GM18907 (cell line): ENCODE measurements around the gene HAPLN1.
A peak's percentile ranks its signal among the peaks of the same experiment; 100 is the strongest.

ENCODE experiments used
- ATAC-seq: cut with Tn5 transposase; IDR thresholded peaks from one replicate; pipeline ENCODE4 v1.9.1; 2021; ENCODE audit warnings: mild to moderate bottlenecking, moderate library complexity; ENCODE audit not compliant: unreplicated experiment

The HAPLN1 gene

DNA sequence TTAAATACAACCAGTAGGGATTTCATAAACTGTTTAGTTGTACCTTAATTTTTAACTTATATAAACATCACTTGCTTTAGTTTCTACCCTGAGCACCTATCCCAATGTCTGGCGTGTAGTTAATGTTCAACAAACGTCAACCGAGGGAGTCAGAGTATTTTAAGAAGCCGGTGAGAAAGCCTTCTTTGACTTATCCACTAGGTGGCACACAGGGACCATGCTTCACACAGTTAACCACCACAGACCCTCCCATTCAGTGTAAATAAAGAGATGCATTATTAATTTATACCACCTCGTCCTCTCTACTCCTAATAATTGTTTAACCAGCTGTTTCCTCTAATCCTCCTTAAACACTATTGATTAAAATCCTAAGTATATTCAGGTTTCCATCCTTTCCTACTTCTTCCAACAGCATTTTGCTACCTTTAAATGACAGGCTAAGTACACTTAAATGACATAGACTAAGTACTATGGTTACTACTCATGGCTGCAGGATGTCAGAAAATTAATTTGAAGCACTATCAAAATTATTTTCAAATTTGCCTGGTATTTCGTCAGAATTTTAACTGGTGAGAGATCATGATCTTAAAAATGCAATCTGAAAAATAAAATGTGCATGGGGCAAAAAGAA is 2.3 kb downstream of the HAPLN1 start:
- ATAC-seq = peak; percentile 88

DNA sequence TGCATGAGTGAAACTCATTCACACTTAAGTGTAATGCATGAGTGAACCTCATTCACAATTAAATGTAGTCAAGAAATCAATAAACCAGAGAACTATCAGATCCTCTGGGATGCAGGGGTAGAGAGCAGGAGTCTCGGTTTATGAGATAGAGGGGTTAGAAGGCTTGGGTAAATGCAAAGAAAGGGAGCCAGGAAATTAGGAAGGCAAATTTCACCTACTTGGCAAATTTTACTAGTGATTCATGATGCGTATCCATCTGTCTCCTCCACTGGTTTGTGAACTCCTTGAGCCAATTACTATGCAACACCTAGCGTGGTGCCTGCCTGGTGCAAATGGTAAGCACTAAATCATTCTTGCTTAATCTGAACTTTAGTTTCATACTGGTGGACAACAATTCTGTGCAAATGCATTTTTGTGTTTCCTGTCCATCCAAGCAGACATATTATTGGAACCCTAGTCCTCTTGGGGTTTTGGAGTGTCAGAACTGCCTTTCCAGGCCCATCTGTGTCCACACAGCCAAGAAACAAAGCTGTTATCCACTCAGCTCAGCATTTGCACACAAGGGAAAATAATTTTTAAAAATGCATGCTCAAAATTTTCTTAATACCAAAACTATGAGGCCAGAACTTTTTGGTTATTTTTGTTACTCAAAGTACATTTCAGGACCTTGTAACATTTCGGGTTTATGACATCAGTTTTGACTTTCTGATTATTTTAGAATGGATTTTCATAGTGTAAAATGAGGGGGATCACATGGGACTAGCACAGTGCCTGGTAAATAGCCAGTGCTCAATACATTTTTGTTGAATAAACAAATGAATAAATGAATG is 5.2 kb downstream of the HAPLN1 start:
- no peak for ATAC-seq

- no peak for ATAC-seq
Measured at GRCh38 chr5:83714810-83715209, 5.8 kb downstream of the HAPLN1 start.

GRCh38 chr5:83711982-83712601 is 8.6 kb downstream of the HAPLN1 start:
- peak; percentile 86 for ATAC-seq

DNA sequence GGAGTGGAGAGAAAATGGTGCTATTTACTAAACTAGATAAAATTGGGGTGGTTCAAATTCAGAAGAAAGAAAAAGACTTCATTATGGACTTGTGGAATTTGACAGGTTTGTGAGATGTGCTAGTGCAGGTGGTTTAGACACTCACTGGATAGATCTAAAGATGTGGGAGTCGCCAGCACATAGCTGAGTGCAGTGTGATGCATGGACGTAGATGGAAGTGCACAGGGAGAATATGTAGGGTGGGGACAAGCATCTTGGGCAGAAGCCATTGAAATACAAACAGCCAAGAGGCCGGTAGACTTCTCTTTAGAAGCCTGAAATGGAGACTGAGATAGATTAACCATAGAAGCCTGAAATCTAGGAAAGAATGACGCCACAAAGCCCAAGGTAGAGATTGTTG is 10.7 kb downstream of the HAPLN1 start:
- ATAC-seq = no peak

DNA sequence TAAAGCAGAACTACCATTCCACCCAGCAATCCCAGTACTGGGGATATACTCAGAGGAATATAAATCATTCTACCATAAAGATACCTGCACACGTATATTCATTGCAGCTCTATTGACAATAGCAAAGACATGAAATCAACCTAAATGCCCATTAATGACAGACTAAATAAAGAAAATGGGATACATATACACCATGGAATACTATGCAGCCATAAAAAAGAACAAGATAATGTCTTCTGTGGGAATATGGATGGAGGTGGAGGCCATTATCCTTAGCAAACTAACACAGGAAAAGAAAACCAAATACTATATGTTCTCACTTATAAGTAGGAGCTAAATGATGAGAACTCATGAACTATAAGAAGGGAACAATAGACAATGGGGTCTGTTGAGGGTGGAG is 12.5 kb downstream of the HAPLN1 start:
- ATAC-seq = no peak

GRCh38 chr5:83703059-83703458 is 17.6 kb downstream of the HAPLN1 start:
- ATAC-seq = no peak

DNA sequence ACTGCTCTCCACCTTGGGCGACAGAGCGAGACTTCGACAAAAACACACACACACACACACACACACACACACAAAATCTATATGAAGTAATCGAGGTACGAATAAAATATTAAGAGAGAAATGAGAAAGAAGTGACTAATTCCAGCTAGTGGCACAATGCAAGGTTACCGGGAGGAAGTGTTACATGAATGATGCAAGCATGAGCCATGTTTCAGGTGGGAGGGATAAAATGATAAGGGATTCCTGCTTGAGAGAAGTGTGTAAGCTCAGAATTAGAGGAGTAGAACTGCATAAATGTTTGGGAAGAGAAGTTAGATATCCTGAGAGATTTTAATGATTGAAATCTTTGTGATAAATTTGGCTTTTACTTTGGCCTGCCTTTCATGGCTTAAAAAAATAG is 18.8 kb downstream of the HAPLN1 start:
- no peak for ATAC-seq

DNA sequence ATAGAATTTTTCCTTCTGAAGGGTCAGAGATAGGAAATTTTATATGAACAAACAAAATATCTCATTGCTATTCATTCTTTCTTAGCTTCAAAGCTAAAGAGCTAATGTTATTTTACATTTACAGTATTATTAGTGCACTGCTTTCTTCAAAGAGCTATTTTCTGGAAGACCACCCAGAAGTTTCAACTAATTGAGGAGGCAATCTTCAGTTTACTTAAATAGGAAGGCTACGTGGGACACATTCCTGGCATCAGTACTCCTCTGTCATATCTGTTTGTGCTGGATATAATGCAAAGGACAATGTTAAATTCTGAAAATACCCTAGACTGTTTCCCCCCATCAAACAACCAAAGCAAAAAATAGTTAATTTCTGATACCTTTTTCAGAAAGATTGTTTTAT is 30.8 kb downstream of the HAPLN1 start:
- no peak for ATAC-seq

GRCh38 chr5:83688281-83688680 is 32.4 kb downstream of the HAPLN1 start:
- no peak for ATAC-seq

DNA sequence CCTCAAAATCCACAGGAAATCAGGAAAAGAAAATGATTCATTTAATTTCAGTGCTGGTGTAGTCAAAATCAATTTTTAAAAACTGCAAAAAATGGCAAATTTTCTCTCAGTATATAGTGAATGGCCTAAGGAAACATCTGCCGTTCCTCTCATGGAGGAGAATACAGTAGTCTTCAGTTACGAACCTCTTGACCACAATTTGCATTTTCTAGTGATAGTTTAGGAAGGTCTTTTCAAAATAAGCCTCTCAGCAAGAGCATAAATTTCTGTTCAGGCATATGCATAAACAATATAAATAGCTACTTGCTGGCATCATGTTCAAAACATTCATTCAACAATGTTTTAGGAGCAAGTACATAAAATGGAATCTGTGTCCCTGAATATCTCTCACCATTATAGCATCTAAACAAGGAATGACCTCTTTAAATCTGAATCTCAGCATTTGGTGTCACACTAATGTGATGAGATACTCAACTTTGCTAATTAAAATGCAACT is 33.5 kb downstream of the HAPLN1 start:
- no peak for ATAC-seq

DNA sequence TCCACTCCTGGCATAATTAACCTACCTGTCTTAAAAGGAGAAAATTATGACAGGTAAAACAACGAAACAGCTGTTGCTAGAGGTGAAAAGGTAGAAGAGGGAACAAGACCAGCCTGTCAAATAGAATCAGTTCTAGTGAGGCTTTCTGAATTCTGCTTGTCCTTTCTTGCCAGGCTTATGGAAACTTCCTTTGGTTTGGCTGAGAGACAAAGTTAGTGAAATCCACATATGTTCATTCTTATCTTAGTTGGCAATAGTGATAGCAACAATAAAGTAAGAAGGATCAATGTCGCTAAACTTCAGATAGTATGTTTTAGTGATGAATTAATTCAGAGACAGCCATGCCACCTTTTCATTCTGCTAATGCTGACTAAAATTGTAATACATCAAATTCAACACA is 34.4 kb downstream of the HAPLN1 start:
- no peak for ATAC-seq

GRCh38 chr5:83683836-83684235 is 36.8 kb downstream of the HAPLN1 start:
- no peak for ATAC-seq

- no peak for ATAC-seq
Measured at GRCh38 chr5:83672646-83673045, 48.0 kb downstream of the HAPLN1 start.

DNA sequence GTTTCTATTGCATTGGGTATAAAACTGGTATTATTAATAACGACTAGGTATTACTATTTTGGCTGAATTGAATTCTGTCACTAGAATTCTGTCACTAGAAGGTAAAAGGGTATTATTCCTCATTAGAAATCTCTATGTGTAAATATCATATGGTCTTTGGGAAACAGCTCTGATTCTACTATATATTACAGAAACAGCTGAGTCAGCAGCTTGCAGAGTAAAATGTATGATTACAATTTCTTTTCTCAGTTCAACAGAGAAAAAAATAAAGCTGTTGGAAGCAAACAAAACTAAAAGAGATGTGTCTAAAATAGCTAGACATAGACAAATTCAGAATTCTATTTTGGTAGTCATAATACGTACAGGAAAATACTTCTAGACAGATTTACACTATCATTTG is 48.5 kb downstream of the HAPLN1 start:
- no peak for ATAC-seq

GRCh38 chr5:83665631-83666030 is 55.0 kb downstream of the HAPLN1 start:
- ATAC-seq = no peak

- no peak for ATAC-seq
Measured at GRCh38 chr5:83662558-83662957, 58.1 kb downstream of the HAPLN1 start.

GRCh38 chr5:83657807-83658525 is 62.7 kb downstream of the HAPLN1 start:
- ATAC-seq = no peak

DNA sequence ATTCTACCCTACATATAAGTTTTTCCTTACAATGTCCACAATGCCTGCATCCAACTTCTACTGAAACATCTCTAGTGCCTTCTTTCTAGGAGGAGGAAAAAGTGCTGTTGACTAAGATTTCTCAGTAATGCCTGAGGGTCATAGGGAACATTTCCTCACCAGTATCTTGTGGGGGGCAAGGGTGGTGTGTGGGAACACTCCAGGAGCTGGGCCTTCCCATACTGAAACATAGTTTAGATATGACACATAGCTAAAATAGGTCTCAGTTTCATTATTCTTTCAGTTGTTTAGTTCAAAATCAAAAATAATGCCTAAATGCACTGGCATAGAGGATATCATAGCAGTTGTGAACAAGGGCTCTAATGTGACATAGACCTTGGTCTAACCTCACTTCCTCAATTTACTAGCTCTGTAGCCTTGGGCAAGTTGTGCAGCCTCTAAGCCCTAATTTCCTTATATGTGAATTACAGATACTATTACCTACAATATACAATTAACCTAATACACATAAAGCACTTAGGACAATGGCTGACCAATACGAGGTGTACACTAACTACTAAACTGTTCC is 66.1 kb downstream of the HAPLN1 start:
- ATAC-seq = no peak

DNA sequence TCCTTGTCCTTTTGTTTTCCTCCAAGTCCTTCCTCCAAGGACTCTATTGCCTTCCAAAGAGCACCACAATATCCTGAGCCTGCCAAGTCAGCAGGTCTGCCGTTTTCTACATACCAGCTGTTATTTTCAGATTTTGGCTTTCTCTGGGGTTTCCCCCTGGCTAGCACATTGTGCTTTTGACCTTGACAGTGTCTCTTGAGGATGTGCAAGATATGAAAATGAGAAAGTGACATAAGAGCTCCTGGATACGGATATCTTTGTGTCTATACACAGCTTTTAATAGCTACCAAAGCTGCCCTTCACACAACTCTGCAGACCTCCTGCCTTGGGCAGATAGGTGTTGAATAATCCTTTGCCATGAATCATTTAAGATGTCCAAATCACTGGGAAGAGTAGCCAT is 67.0 kb downstream of the HAPLN1 start:
- ATAC-seq = no peak

DNA sequence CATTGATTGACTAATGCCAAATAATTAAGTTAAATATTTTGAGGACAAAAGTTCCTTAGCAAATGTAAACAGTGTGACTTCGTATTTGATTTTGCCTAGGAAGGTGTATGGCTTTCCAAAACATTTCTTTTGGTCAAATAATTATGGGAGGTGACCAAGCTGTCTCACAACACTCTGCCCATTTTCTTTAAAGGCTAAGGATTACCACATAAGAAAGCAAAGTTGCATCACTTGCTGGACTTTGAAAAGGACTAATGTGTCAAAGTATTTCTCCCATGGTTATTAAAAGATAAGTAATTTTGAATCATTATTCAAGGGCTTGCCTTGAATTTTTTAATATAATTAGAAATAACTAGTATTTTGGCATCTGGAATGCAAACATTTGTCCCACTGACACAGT is 74.7 kb downstream of the HAPLN1 start:
- ATAC-seq = no peak
